Measurements from ENCODE around the gene ALCAM.
"Not testable (repeated sequence)": the region's sequence is repeated elsewhere in the genome, so short reads cannot be mapped to it uniquely, and the experiment has no call there.

ALCAM gene

GRCh38 chr3:105582015-105582414 lies 215.3 kb downstream of the ALCAM start:
- TF ChIP-seq, protein P1, sequence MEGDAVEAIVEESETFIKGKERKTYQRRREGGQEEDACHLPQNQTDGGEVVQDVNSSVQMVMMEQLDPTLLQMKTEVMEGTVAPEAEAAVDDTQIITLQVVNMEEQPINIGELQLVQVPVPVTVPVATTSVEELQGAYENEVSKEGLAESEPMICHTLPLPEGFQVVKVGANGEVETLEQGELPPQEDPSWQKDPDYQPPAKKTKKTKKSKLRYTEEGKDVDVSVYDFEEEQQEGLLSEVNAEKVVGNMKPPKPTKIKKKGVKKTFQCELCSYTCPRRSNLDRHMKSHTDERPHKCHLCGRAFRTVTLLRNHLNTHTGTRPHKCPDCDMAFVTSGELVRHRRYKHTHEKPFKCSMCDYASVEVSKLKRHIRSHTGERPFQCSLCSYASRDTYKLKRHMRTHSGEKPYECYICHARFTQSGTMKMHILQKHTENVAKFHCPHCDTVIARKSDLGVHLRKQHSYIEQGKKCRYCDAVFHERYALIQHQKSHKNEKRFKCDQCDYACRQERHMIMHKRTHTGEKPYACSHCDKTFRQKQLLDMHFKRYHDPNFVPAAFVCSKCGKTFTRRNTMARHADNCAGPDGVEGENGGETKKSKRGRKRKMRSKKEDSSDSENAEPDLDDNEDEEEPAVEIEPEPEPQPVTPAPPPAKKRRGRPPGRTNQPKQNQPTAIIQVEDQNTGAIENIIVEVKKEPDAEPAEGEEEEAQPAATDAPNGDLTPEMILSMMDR (IDR thresholded peaks at IDR 0.05; ENCODE audit: control insufficient read depth, insufficient read depth, low read depth, low read length, missing control alignments) = no peak
- no peak overlapping the region for H3K4me3 ChIP-seq (ENCODE audit: control insufficient read depth, low read depth, low read length)
- no peak for DNase-seq (ENCODE audit: low read depth)

- DNase-seq (ENCODE audit: low read depth) = no peak
- no peak overlapping the region for H3K4me3 ChIP-seq (ENCODE audit: control insufficient read depth, low read depth, low read length)
- TF ChIP-seq, protein P1 (IDR thresholded peaks at IDR 0.05; ENCODE audit: control insufficient read depth, insufficient read depth, low read depth, low read length, missing control alignments) = no peak
Observed at GRCh38 chr3:105584003-105584790, 217.5 kb downstream of the ALCAM start.

DNA sequence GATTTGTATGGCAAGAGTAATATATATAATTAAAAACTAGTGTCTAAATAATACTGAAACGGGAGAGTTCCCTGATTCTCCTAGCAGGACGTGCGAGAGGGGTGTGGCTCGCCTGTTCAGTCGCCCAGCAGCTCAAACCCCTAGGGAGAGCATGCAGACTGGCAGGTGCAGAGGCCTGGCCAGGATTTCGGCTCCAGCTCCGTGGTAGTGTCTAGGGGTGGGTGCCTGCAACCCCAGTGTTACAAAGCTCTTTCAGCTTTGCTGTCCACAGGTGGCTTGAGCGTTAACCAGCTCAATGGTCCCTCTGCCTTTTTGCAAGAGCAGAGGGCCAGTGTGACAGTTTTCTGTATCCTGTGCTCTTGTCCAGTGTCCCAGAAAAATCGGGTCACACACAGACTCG lies 226.6 kb downstream of the ALCAM start:
- TF ChIP-seq, protein P1 (IDR thresholded peaks at IDR 0.05; ENCODE audit: control insufficient read depth, insufficient read depth, low read depth, low read length, missing control alignments) = no peak
- DNase-seq (ENCODE audit: low read depth) = no peak
- H3K4me3 ChIP-seq (ENCODE audit: control insufficient read depth, low read depth, low read length) = no peak overlapping the region

DNA sequence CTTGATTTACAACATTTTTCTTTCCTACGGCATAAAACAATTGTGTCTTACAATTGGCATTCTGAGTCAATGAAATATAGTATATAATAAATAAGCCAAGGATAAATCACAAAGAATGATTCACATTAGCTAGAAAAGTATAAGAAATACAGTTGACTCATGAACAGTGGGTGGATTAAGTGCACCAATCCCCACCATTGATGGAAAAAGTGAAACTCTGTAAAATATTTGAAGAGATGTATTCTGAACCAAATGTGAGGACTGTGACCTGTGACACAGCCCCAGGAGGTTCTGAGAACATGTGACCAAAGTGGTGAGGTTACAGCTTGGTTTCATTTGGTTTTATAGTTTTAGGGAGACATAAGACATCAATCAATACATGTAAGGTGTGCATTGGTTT lies 227.5 kb downstream of the ALCAM start:
- no peak for DNase-seq (ENCODE audit: low read depth)
- TF ChIP-seq, protein P1 (IDR thresholded peaks at IDR 0.05; ENCODE audit: control insufficient read depth, insufficient read depth, low read depth, low read length, missing control alignments) = no peak

GRCh38 chr3:105598042-105598796 lies 231.5 kb downstream of the ALCAM start:
- TF ChIP-seq, protein P1 (IDR thresholded peaks at IDR 0.05; ENCODE audit: control insufficient read depth, insufficient read depth, low read depth, low read length, missing control alignments) = no peak
- no peak overlapping the region for H3K4me3 ChIP-seq (ENCODE audit: control insufficient read depth, low read depth, low read length)
- DNase-seq (ENCODE audit: low read depth) = peak; percentile 77

More for the DNA sequence above, 227.5 kb downstream of the ALCAM start:
- no peak overlapping the region for H3K4me3 ChIP-seq (ENCODE audit: control insufficient read depth, low read depth, low read length)

DNA sequence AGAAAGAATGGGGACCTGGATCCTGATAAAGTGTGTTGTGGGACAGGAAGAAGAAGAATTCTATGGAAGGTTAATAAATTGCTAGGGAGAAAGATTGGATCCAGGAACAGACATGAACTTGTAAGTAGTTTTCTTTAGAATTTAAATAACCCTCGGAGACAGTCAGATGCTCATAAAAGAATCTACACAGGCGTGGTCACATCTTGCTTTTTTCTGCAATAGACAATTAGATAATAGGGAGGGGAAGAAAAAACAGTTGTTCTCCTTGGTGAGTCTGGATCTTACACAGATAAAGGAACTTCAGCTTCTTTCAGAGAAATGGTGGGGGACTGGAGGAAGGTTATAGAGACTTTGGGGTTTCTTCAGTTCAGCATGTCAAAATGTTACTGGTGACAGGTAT lies 232.6 kb downstream of the ALCAM start:
- H3K4me3 ChIP-seq (ENCODE audit: control insufficient read depth, low read depth, low read length) = no peak overlapping the region
- DNase-seq (ENCODE audit: low read depth) = no peak
- TF ChIP-seq, protein P1 (IDR thresholded peaks at IDR 0.05; ENCODE audit: control insufficient read depth, insufficient read depth, low read depth, low read length, missing control alignments) = no peak

- H3K4me3 ChIP-seq (ENCODE audit: control insufficient read depth, low read depth, low read length); DNase-seq (ENCODE audit: low read depth): not testable (repeated sequence)
Observed at GRCh38 chr3:105601756-105602155, 235.0 kb downstream of the ALCAM start.

- H3K4me3 ChIP-seq (ENCODE audit: control insufficient read depth, low read depth, low read length); DNase-seq (ENCODE audit: low read depth): not testable (repeated sequence)
Observed at GRCh38 chr3:105602286-105602685, 235.6 kb downstream of the ALCAM start.

DNA sequence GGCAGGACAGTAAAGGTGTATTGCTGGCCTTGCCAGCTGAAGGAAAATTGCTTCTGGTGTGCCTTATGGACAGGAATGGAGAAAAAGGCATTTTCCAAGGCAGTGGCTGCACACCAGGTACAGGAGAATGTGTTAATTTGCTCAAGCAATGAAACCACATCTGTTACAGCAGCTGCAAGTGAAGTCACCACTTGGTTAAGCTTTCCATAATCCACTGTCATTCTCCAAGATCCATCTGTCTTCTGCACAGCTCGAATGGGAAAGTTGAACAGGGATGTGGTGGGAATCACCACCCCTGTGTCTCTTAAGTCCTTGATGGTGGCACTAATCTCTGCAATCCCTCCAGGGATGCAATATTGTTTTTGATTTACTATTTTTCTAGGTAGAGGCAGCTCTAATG lies 236.8 kb downstream of the ALCAM start:
- not testable (repeated sequence) for DNase-seq (ENCODE audit: low read depth); H3K4me3 ChIP-seq (ENCODE audit: control insufficient read depth, low read depth, low read length)
